Endothelial cell of umbilical vein (primary cell): ENCODE results near the gene CHRNA1. TPM values are rescaled to one million over a fixed set of nuclear protein-coding genes. Genes with fewer than 3 reads are reported as not detected.
A peak's percentile ranks its signal among the peaks of the same experiment; 100 is the strongest.

Source experiments
- BruUV-seq: library from RNA; stranded (reverse); fragments of 400-500 nt; replicated peaks from 2 replicates; lab custom pipeline; 2021; lab: Mats Ljungman, UMichigan
- CTCF ChIA-PET: fragments of 300-600, 350-600 bp; sonication (Branson Sonifier 250); formaldehyde crosslinking; loops from one replicate; lab custom pipeline; 2021; ENCODE audit warnings: antibody characterized with exemption, inconsistent platforms; lab: Charles Lee
- POLR2A ChIA-PET: fragments of 300-600, 350-600 bp; sonication (Branson Sonifier 250); formaldehyde crosslinking; loops from one replicate; lab custom pipeline; 2021; ENCODE audit warnings: antibody characterized with exemption, inconsistent platforms; lab: Charles Lee
- DNase-seq: peaks from one replicate; pipeline ENCODE4 v3.0.0-alpha.2; 2011; ENCODE audit warnings: low read depth, low spot score
- FAIRE-seq: peaks from 2 replicates; lab custom pipeline; 2011; peaks lifted over from hg19 to GRCh38; lab: Jason Lieb, UNC
- H2AFZ ChIP-seq: 2 replicates; pipeline ENCODE4 v1.6.0; 2012; ENCODE audit warnings: low read depth, low read length, control low read depth, inconsistent platforms
- H3K27ac ChIP-seq: 2 replicates; pipeline ENCODE4 v1.5.1; 2011; ENCODE audit warnings: low read depth, mild to moderate bottlenecking, control low read depth, low read length, moderate library complexity; ENCODE audit not compliant: insufficient read depth
- H3K27me3 ChIP-seq, 2 experiments: 2 replicates each; pipeline versions ENCODE4 v1.6.0 to v1.6.1; 2011; ENCODE audit warnings: low read length in 2 of 2, mixed read lengths in 1 of 2; ENCODE audit not compliant: control insufficient read depth in 2 of 2, insufficient read depth in 2 of 2
- H3K36me3 ChIP-seq, 2 experiments: 2 replicates in 1 of 2; 3 replicates in 1 of 2; pipeline ENCODE4 v1.5.1; 2011; ENCODE audit warnings: low read length in 2 of 2, mild to moderate bottlenecking in 1 of 2, moderate library complexity in 1 of 2; ENCODE audit not compliant: control insufficient read depth in 2 of 2, insufficient read depth in 2 of 2; ENCODE audit errors: extremely low read depth in 1 of 2
- H3K4me1 ChIP-seq: 3 replicates; pipeline ENCODE4 v1.5.1; 2011; ENCODE audit warnings: mild to moderate bottlenecking, low read length; ENCODE audit not compliant: control insufficient read depth, insufficient read depth; ENCODE audit errors: extremely low read depth
- H3K4me2 ChIP-seq: 2 replicates; pipeline ENCODE4 v1.6.1; 2011; ENCODE audit warnings: low read length, control low read depth, mixed read lengths; ENCODE audit not compliant: insufficient read depth
- H3K4me3 ChIP-seq, 3 experiments: fragments of 200-600 bp in 1 of 3; sonication (generic), shearing (Covaris generic) in 1 of 3; replicated peaks in 1 of 3; 2 replicates each; pipeline ENCODE4 v1.5.1; 2011 to 2016; ENCODE audit warnings: control low read depth in 3 of 3, low read length in 3 of 3, mild to moderate bottlenecking in 2 of 3, inconsistent platforms in 1 of 3, low read depth in 1 of 3, moderate library complexity in 1 of 3; ENCODE audit not compliant: insufficient read depth in 1 of 3
- H3K79me2 ChIP-seq: 2 replicates; pipeline ENCODE4 v1.6.0; 2012; ENCODE audit warnings: low read length, inconsistent platforms; ENCODE audit not compliant: control insufficient read depth, insufficient read depth
- H3K9ac ChIP-seq: replicated peaks from 2 replicates; pipeline ENCODE3; 2011; ENCODE audit warnings: low read length, control low read depth; ENCODE audit not compliant: insufficient read depth; ENCODE audit errors: extremely low read depth
- H3K9me1 ChIP-seq: replicated peaks from 3 replicates; pipeline ENCODE4 v1.6.0; 2011; ENCODE audit warnings: mild to moderate bottlenecking, low read length; ENCODE audit not compliant: control insufficient read depth, insufficient read depth; ENCODE audit errors: extremely low read depth
- H3K9me3 ChIP-seq: replicated peaks from 2 replicates; pipeline ENCODE4 v1.5.1; 2012; ENCODE audit warnings: low read length, inconsistent platforms; ENCODE audit not compliant: control insufficient read depth, insufficient read depth
- H4K20me1 ChIP-seq: replicated peaks from 2 replicates; pipeline ENCODE3; 2011; ENCODE audit warnings: mild to moderate bottlenecking, low read length; ENCODE audit not compliant: control insufficient read depth, insufficient read depth; ENCODE audit errors: extremely low read depth
- EZH2 ChIP-seq: IDR thresholded peaks from 2 replicates; pipeline ENCODE4 v1.6.1; 2012; ENCODE audit warnings: borderline replicate concordance, low read depth, mild to moderate bottlenecking, moderate library complexity, low read length, inconsistent platforms; ENCODE audit not compliant: severe bottlenecking
- FOS ChIP-seq: IDR thresholded peaks from 2 replicates; pipeline ENCODE4 v1.6.1; 2011; ENCODE audit warnings: mild to moderate bottlenecking, low read length, moderate library complexity, borderline replicate concordance; ENCODE audit not compliant: insufficient read depth
- GATA2 ChIP-seq: IDR thresholded peaks from 2 replicates; pipeline ENCODE4 v1.7.0; 2011; ENCODE audit warnings: low read depth, mild to moderate bottlenecking, moderate library complexity, mixed read lengths, low read length; ENCODE audit not compliant: insufficient read length, insufficient read depth
- JUN ChIP-seq: IDR thresholded peaks from 2 replicates; pipeline ENCODE4 v1.6.1; 2011; ENCODE audit warnings: borderline replicate concordance, low read depth; ENCODE audit not compliant: insufficient read length, insufficient read depth
- MYC ChIP-seq: IDR thresholded peaks from one replicate; pipeline ENCODE4 v1.6.1; 2011; ENCODE audit warnings: mild to moderate bottlenecking, low read depth, low read length
- POLR2A ChIP-seq: IDR thresholded peaks from 2 replicates; pipeline ENCODE4 v1.6.1; 2012; ENCODE audit warnings: low read depth, mild to moderate bottlenecking, control low read depth, low read length
- POLR2AphosphoS5 ChIP-seq: IDR thresholded peaks from 2 replicates; pipeline ENCODE4 v1.6.1; 2012; ENCODE audit warnings: low read depth, mild to moderate bottlenecking, control low read depth, low read length, moderate library complexity; ENCODE audit not compliant: insufficient read depth
- dilution Hi-C: fragments of 300-500 bp; cut with MboI; formaldehyde crosslinking; loops from one replicate; pipeline ENCODE4 v1.15.0; 2019; ENCODE audit warnings: low sequenced_read_pairs; ENCODE audit not compliant: extremely low pct_ligation_motif_present
- intact Hi-C: fragments of 100-400 bp; cut with micrococcal nuclease; formaldehyde crosslinking; loops from one replicate; pipeline ENCODE4 v1.10.0; 2022
- polyA plus RNA-seq, 4 experiments: library from polyadenylated mRNA; depleted of rRNA in 3 of 4; stranded (reverse) in 3 of 4; unstranded in 1 of 4; fragments of >200 nt; gene quantifications; 2 replicates each; pipeline versions ENCODE4 v1.2.1 to v1.2.3, GENCODE V29; 2011 to 2012; ENCODE audit warnings: missing spikeins in 1 of 4
- total RNA-seq: library from RNA; stranded (reverse); gene quantifications from 2 replicates; pipeline ENCODE4 v1.2.3, GENCODE V29; 2021
- TF ChIP-seq, protein P1 (sequence below): IDR thresholded peaks from 2 replicates; pipeline ENCODE4 v1.6.1; 2011; ENCODE audit not compliant: insufficient read depth, insufficient read length
- TF ChIP-seq, protein P2 (sequence below), 2 donors: IDR thresholded peaks; 1 replicate in 1 of 2; 2 replicates in 1 of 2; pipeline ENCODE4 v1.5.1; 2011; ENCODE audit warnings: low read length in 2 of 2, mild to moderate bottlenecking in 2 of 2, moderate library complexity in 2 of 2, control low read depth in 1 of 2, inconsistent platforms in 1 of 2, low read depth in 1 of 2; ENCODE audit not compliant: insufficient read depth in 1 of 2; ENCODE audit errors: extremely low read depth in 1 of 2

CHRNA1 gene
- total and polyA plus RNA-seq, 2 donors (not counting 3 experiments of a cell fraction or from before 2014, with no cell fraction given): 11.3 to 18.2 TPM

DNA sequence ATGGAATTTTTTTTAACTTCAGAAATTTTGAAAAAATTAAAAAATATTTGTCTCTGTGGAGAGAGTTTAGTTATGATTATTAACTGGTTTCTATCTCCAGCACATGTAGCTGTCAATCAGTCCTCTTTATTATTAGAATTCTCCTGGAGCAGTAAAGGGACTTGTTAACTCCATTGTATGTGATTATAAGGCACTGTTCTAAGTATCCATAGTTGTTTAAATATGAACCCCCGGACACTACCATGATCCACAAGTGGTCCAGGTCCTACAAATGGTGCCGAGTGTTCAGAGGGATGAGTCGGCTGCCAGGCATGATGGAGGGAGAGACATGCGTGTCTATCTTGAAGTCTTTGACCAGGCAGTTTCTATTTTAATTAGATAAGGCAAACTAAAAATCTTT is 492 bp downstream of the CHRNA1 start:
- Histone ChIP-seq H3K4me3 (no peak overlapping the region), H3K9me1 (no peaks in the 10 kb centered on the region), H3K79me2 (no peaks in the 10 kb centered on the region), H4K20me1 (no peaks in the 10 kb centered on the region), H3K4me2 (peak overlapping the region; percentile 62), H3K36me3 (no peaks in the 10 kb centered on the region), H3K9me3 (no peaks in the 10 kb centered on the region), H2AFZ (no peak overlapping the region), H3K9ac (peak overlapping the region; percentile 10), H3K4me1 (peaks cover 23% of the 10 kb centered on the region), H3K27ac (peak overlapping the region; percentile 86), H3K27me3 (no peaks in the 10 kb centered on the region)
- no peak for DNase-seq
- BruUV-seq: TSS peak; percentile 63
- FAIRE-seq: no peak
- dilution Hi-C loops: no loop called here
- intact Hi-C loops: loop anchor here (2.0 to 10.0 kb wide), 3 partner anchors 15 to 417 kb away; partner anchors contain the start of genes ATF2 and ATP5MC3
- ChIA-PET POLR2A (no interaction called here), CTCF (interaction anchor here (1.6 to 6.6 kb wide), 7 partner anchors 8 to 226 kb away, joined by 5 to 85 read pairs (median 14); no protein-coding TSS in a partner anchor)
- TF ChIP-seq GATA2 (no peak), POLR2AphosphoS5 (no peak), POLR2A (no peak), MYC (no peak), FOS (no peak), JUN (no peak), EZH2 (no peak)
- TF ChIP-seq, protein P1, sequence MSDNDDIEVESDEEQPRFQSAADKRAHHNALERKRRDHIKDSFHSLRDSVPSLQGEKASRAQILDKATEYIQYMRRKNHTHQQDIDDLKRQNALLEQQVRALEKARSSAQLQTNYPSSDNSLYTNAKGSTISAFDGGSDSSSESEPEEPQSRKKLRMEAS: no peak
- TF ChIP-seq, protein P2, sequence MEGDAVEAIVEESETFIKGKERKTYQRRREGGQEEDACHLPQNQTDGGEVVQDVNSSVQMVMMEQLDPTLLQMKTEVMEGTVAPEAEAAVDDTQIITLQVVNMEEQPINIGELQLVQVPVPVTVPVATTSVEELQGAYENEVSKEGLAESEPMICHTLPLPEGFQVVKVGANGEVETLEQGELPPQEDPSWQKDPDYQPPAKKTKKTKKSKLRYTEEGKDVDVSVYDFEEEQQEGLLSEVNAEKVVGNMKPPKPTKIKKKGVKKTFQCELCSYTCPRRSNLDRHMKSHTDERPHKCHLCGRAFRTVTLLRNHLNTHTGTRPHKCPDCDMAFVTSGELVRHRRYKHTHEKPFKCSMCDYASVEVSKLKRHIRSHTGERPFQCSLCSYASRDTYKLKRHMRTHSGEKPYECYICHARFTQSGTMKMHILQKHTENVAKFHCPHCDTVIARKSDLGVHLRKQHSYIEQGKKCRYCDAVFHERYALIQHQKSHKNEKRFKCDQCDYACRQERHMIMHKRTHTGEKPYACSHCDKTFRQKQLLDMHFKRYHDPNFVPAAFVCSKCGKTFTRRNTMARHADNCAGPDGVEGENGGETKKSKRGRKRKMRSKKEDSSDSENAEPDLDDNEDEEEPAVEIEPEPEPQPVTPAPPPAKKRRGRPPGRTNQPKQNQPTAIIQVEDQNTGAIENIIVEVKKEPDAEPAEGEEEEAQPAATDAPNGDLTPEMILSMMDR (IDR thresholded peaks at IDR 0.05; ENCODE audit: extremely low read depth in 1 of 2, insufficient read depth in 1 of 2, low read depth in 1 of 2, low read length in 2 of 2): no peak
